CD4-positive, alpha-beta T cell treated with Interleukin-6 for 4 hours (primary cell): ENCODE data around the gene EPSTI1.
"Not testable (repeated sequence)": the region's sequence is repeated elsewhere in the genome, so short reads cannot be mapped to it uniquely, and the experiment has no call there.

ENCODE experiments used
- DNase-seq: peaks from one replicate; pipeline ENCODE4 v3.0.0-alpha.2; 2020; ENCODE audit warnings: mixed read lengths

EPSTI1 gene

GRCh38 chr13:43005460-43006236, 13.6 kb upstream of the EPSTI1 start:
- DNase-seq = no peak

- no peak for DNase-seq
Observed at GRCh38 chr13:43003729-43004128, 11.7 kb upstream of the EPSTI1 start.

- DNase-seq = no peak
Observed at GRCh38 chr13:43003010-43003409, 11.0 kb upstream of the EPSTI1 start.

- DNase-seq = no peak
Observed at GRCh38 chr13:43002021-43002420, 10.0 kb upstream of the EPSTI1 start.

- no peak for DNase-seq
Observed at GRCh38 chr13:43000676-43001075, 8.6 kb upstream of the EPSTI1 start.

- no peak for DNase-seq
Observed at GRCh38 chr13:42999491-42999890, 7.5 kb upstream of the EPSTI1 start.

- DNase-seq = no peak
Observed at GRCh38 chr13:42997381-42997780, 5.3 kb upstream of the EPSTI1 start.

- DNase-seq = peak; percentile 35
Observed at GRCh38 chr13:42996584-42996983, 4.5 kb upstream of the EPSTI1 start.

- DNase-seq = no peak
Observed at GRCh38 chr13:42994878-42995277, 2.8 kb upstream of the EPSTI1 start.

- DNase-seq = peak; percentile 36
Observed at GRCh38 chr13:42992764-42993122, 702 bp upstream of the EPSTI1 start.

GRCh38 chr13:42991233-42991897, 676 bp downstream of the EPSTI1 start:
- not testable (repeated sequence) for DNase-seq

GRCh38 chr13:42990291-42991232, 1.5 kb downstream of the EPSTI1 start:
- no peak for DNase-seq

- no peak for DNase-seq
Observed at GRCh38 chr13:42986176-42986574, 5.9 kb downstream of the EPSTI1 start.

GRCh38 chr13:42985312-42986175, 6.5 kb downstream of the EPSTI1 start:
- DNase-seq = no peak

- no peak for DNase-seq
Observed at GRCh38 chr13:42984691-42985090, 7.3 kb downstream of the EPSTI1 start.

GRCh38 chr13:42984026-42984425, 8.0 kb downstream of the EPSTI1 start:
- DNase-seq = no peak

GRCh38 chr13:42981853-42982252, 10.2 kb downstream of the EPSTI1 start:
- no peak for DNase-seq

GRCh38 chr13:42981317-42981716, 10.7 kb downstream of the EPSTI1 start:
- no peak for DNase-seq

GRCh38 chr13:42977219-42977659, 14.8 kb downstream of the EPSTI1 start:
- DNase-seq = no peak

GRCh38 chr13:42976066-42976465, 16.0 kb downstream of the EPSTI1 start:
- no peak for DNase-seq

GRCh38 chr13:42973581-42973980, 18.5 kb downstream of the EPSTI1 start:
- DNase-seq = no peak

GRCh38 chr13:42971691-42972347, 20.2 kb downstream of the EPSTI1 start:
- no peak for DNase-seq
